Measurements from ENCODE around the gene PELI1.

Gene PELI1

DNA sequence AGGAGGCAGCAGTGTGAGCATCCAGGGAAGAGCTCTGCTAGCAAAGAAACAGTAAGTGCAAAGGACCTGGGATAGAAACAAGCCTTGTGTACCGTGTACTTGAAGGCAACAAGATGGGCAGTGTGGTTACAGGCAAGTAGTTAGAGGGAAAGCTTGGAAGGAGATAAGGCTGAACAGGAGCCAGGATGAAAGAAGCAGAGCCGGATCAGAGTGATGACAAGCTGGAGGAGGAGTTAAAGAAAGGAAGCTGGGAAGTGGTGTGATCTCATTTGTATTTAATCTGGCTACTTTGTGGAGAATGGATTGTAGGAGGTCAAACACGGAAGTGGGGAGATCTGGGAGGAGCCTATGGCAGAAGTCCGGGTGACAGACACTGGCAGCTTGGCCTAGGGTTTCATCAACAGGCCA is 80.3 kb downstream of the PELI1 start:
- TF ChIP-seq GLIS3 (CRISPR knock-in tag; IDR thresholded peaks at IDR 0.05) = no peak
- TF ChIP-seq, protein P1, sequence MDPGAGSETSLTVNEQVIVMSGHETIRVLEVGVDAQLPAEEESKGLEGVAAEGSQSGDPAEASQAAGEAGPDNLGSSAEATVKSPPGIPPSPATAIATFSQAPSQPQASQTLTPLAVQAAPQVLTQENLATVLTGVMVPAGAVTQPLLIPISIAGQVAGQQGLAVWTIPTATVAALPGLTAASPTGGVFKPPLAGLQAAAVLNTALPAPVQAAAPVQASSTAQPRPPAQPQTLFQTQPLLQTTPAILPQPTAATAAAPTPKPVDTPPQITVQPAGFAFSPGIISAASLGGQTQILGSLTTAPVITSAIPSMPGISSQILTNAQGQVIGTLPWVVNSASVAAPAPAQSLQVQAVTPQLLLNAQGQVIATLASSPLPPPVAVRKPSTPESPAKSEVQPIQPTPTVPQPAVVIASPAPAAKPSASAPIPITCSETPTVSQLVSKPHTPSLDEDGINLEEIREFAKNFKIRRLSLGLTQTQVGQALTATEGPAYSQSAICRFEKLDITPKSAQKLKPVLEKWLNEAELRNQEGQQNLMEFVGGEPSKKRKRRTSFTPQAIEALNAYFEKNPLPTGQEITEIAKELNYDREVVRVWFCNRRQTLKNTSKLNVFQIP (CRISPR knock-in tag; IDR thresholded peaks at IDR 0.05; ENCODE audit: borderline replicate concordance, low read depth) = no peak
- no peak for TF ChIP-seq BACH2 (CRISPR knock-in tag; IDR thresholded peaks at IDR 0.05; ENCODE audit: borderline replicate concordance)
- no peak for TF ChIP-seq ZNF70 (CRISPR knock-in tag; IDR thresholded peaks at IDR 0.05)
- no peak for TF ChIP-seq PPARA (CRISPR knock-in tag; IDR thresholded peaks at IDR 0.05; ENCODE audit: borderline replicate concordance)
- TF ChIP-seq RARB (CRISPR knock-in tag; IDR thresholded peaks at IDR 0.05) = no peak
- no peak for TF ChIP-seq ISL1 (CRISPR knock-in tag; IDR thresholded peaks at IDR 0.05)
- TF ChIP-seq, protein P2, sequence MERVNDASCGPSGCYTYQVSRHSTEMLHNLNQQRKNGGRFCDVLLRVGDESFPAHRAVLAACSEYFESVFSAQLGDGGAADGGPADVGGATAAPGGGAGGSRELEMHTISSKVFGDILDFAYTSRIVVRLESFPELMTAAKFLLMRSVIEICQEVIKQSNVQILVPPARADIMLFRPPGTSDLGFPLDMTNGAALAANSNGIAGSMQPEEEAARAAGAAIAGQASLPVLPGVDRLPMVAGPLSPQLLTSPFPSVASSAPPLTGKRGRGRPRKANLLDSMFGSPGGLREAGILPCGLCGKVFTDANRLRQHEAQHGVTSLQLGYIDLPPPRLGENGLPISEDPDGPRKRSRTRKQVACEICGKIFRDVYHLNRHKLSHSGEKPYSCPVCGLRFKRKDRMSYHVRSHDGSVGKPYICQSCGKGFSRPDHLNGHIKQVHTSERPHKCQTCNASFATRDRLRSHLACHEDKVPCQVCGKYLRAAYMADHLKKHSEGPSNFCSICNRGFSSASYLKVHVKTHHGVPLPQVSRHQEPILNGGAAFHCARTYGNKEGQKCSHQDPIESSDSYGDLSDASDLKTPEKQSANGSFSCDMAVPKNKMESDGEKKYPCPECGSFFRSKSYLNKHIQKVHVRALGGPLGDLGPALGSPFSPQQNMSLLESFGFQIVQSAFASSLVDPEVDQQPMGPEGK (CRISPR knock-in tag; IDR thresholded peaks at IDR 0.05; ENCODE audit: borderline replicate concordance) = no peak
- TF ChIP-seq ZNF565 (CRISPR knock-in tag; conservative IDR thresholded peaks at IDR 0.05; ENCODE audit: low read depth) = no peak
- TF ChIP-seq ZC3H10 (CRISPR knock-in tag; IDR thresholded peaks at IDR 0.05) = no peak
- TF ChIP-seq ARNTL (CRISPR knock-in tag; IDR thresholded peaks at IDR 0.05; ENCODE audit: borderline replicate concordance, low read depth) = no peak
- TF ChIP-seq, protein P3, sequence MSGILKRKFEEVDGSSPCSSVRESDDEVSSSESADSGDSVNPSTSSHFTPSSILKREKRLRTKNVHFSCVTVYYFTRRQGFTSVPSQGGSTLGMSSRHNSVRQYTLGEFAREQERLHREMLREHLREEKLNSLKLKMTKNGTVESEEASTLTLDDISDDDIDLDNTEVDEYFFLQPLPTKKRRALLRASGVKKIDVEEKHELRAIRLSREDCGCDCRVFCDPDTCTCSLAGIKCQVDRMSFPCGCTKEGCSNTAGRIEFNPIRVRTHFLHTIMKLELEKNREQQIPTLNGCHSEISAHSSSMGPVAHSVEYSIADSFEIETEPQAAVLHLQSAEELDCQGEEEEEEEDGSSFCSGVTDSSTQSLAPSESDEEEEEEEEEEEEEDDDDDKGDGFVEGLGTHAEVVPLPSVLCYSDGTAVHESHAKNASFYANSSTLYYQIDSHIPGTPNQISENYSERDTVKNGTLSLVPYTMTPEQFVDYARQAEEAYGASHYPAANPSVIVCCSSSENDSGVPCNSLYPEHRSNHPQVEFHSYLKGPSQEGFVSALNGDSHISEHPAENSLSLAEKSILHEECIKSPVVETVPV (CRISPR knock-in tag; IDR thresholded peaks at IDR 0.05) = no peak
- no peak for TF ChIP-seq ZNF8 (CRISPR knock-in tag; IDR thresholded peaks at IDR 0.05)
- no peak for TF ChIP-seq TCF4 (CRISPR knock-in tag; IDR thresholded peaks at IDR 0.05; ENCODE audit: borderline replicate concordance)
- no peak for TF ChIP-seq OSR1 (CRISPR knock-in tag; IDR thresholded peaks at IDR 0.05)

DNA sequence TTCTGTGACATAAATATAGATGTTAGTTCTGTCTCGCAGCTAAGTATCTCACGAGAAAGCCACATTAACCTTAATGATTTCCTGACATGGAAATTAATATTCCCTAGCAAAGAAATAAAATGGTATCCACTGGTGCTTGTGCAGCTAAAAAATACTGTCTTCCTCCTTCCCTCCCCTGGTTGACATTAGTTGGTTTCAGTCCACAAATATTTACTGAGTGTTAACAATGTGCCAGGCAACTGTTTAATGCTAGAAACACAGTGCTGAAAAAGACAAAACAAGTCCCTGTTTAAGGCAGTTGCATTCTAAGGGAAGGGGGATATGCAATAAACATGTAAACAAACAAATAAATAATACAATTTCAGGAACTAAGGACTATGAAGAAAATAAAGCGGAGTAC is 80.8 kb downstream of the PELI1 start:
- no peak for TF ChIP-seq RARB (CRISPR knock-in tag; IDR thresholded peaks at IDR 0.05)
- TF ChIP-seq, protein P2 (CRISPR knock-in tag; IDR thresholded peaks at IDR 0.05; ENCODE audit: borderline replicate concordance) = no peak
- no peak for TF ChIP-seq CSDC2 (CRISPR knock-in tag; IDR thresholded peaks at IDR 0.05)
- ATAC-seq = no peak

More for the DNA sequence above, 80.3 kb downstream of the PELI1 start:
- peak; percentile 19; the same call in 1 of the 3 replicates for ATAC-seq

DNA sequence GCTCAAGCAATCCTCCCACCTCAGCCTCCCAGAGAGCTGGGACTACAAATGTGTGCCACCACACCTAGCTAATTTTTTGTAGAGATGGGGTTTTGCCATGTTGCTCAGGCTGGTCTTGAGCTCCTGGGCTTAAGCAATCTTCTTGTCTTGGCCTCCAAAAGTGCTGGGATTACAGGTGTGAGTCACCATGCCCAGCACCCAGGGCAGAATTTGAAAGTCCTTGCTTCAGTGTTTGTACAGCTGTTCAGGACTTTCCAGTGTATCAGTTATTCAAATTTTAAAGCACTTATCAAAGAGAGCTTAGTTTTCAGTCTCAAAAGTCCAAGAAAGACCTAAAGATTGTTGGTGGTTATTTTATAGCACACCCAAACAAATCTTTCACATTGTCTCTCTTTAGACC is 81.4 kb downstream of the PELI1 start:
- TF ChIP-seq ZNF8 (CRISPR knock-in tag; IDR thresholded peaks at IDR 0.05) = no peak
- TF ChIP-seq, protein P1 (CRISPR knock-in tag; IDR thresholded peaks at IDR 0.05; ENCODE audit: borderline replicate concordance, low read depth) = no peak
- TF ChIP-seq, protein P4, sequence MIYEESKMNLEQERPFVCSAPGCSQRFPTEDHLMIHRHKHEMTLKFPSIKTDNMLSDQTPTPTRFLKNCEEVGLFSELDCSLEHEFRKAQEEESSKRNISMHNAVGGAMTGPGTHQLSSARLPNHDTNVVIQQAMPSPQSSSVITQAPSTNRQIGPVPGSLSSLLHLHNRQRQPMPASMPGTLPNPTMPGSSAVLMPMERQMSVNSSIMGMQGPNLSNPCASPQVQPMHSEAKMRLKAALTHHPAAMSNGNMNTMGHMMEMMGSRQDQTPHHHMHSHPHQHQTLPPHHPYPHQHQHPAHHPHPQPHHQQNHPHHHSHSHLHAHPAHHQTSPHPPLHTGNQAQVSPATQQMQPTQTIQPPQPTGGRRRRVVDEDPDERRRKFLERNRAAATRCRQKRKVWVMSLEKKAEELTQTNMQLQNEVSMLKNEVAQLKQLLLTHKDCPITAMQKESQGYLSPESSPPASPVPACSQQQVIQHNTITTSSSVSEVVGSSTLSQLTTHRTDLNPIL (CRISPR knock-in tag; IDR thresholded peaks at IDR 0.05; ENCODE audit: low read depth) = no peak
- TF ChIP-seq ZNF70 (CRISPR knock-in tag; IDR thresholded peaks at IDR 0.05) = no peak
- no peak for TF ChIP-seq SNAI2 (CRISPR knock-in tag; IDR thresholded peaks at IDR 0.05)
- no peak for TF ChIP-seq ZC3H10 (CRISPR knock-in tag; IDR thresholded peaks at IDR 0.05)
- ATAC-seq = no peak

DNA sequence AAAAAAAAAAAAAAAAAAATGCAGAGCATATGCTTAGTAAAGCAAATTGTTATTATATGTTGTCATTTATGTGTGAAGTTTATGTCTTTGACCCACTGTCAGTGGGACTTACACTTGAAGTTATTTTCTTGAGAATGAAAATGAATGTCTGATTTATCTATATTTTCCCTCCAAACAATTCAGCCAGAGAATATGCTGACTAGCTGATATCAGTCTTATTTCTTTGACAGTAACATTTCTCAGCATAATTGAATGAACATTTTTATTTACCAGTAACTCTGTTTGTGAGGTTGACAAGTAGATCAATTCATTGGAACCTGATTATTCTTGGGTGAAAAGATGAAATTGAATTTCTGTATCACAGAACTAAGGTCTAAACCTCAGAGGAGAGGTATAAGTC is 85.0 kb downstream of the PELI1 start:
- ATAC-seq = no peak
- no peak for TF ChIP-seq TCF4 (CRISPR knock-in tag; IDR thresholded peaks at IDR 0.05; ENCODE audit: borderline replicate concordance)
- TF ChIP-seq, protein P3 (CRISPR knock-in tag; IDR thresholded peaks at IDR 0.05) = no peak
- TF ChIP-seq, protein P2 (CRISPR knock-in tag; IDR thresholded peaks at IDR 0.05; ENCODE audit: borderline replicate concordance) = no peak
- TF ChIP-seq, protein P5, sequence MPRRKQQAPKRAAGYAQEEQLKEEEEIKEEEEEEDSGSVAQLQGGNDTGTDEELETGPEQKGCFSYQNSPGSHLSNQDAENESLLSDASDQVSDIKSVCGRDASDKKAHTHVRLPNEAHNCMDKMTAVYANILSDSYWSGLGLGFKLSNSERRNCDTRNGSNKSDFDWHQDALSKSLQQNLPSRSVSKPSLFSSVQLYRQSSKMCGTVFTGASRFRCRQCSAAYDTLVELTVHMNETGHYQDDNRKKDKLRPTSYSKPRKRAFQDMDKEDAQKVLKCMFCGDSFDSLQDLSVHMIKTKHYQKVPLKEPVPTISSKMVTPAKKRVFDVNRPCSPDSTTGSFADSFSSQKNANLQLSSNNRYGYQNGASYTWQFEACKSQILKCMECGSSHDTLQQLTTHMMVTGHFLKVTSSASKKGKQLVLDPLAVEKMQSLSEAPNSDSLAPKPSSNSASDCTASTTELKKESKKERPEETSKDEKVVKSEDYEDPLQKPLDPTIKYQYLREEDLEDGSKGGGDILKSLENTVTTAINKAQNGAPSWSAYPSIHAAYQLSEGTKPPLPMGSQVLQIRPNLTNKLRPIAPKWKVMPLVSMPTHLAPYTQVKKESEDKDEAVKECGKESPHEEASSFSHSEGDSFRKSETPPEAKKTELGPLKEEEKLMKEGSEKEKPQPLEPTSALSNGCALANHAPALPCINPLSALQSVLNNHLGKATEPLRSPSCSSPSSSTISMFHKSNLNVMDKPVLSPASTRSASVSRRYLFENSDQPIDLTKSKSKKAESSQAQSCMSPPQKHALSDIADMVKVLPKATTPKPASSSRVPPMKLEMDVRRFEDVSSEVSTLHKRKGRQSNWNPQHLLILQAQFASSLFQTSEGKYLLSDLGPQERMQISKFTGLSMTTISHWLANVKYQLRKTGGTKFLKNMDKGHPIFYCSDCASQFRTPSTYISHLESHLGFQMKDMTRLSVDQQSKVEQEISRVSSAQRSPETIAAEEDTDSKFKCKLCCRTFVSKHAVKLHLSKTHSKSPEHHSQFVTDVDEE (CRISPR knock-in tag; IDR thresholded peaks at IDR 0.05) = no peak

Data from SK-N-SH treated with all-trans-retinoic acid at 6 μM for 48 hours (cell line).